Heart left ventricle (tissue), 13 donors: ENCODE results near the gene CACNA1S.

ENCODE experiments used
- CTCF ChIP-seq, 12 donors: fragments of 200-600 bp; sonication (generic) in 4 of 12; IDR thresholded peaks; one replicate each; pipeline versions ENCODE4 v1.5.0 to v1.8.0; 2018 to 2022; ENCODE audit warnings: antibody characterized with exemption in 12 of 12, mild to moderate bottlenecking in 5 of 12
- POLR2A ChIP-seq, 2 donors: fragments of 450-650 bp; IDR thresholded peaks; one replicate each; pipeline ENCODE4 v1.6.1; 2017; ENCODE audit warnings: antibody characterized with exemption in 2 of 2, mild to moderate bottlenecking in 2 of 2, moderate library complexity in 2 of 2
- donor health status: ischemic (EF 13 %, LVEDD 7.1; RV severe dilation, severe dysfunction).
- donor health status: DM: no; HTN: yes; CAD: no.
- donor health status: DM: no; HTN: no; CAD: no.
- donor health status: ischemic (EF 25% LVEDD 6.9; RV normal size, moderate dysfunction).
- donor health status: ischemic (EF 25% LVEDD 5.7; RV mildly dilated, moderate dysfunction).
- donor health status: ischemic (EF 35%, LVEDD 5.7; RV mildly dilated, moderate dysfunction).
- donor health status: nonischemic (EF 11% LVEDD 7.7; RV severe dilation, severe dysfunction).
- donor health status: DM: yes; HTN: yes; CAD: no.
- donor health status: PGD.
- donor health status: ischemic (EF 29% LVEDD 5.4; RV normal size, mild dysfunction).
- donor health status: nonischemic (EF 23%, LVEDD 6.1; RV moderate dilation, normal function).

GRCh38 chr1:201113451-201114244, 1.4 kb upstream of the CACNA1S start:
- TF ChIP-seq CTCF (IDR thresholded peaks at IDR 0.05) (no peak), POLR2A (IDR thresholded peaks at IDR 0.05) (no peak)
